NCI-H510A treated with DMSO at 0.1 percent for 48 hours (cell line): ENCODE results near the gene CLPSL1.
A peak's percentile ranks its signal among the peaks of the same experiment; 100 is the strongest.
"Not testable (repeated sequence)": the region's sequence is repeated elsewhere in the genome, so short reads cannot be mapped to it uniquely, and the experiment has no call there.

Source experiments
- DNase-seq: peaks from one replicate; lab custom pipeline; 2025; lab: John Stamatoyannopoulos, UW

The CLPSL1 gene, protein sequence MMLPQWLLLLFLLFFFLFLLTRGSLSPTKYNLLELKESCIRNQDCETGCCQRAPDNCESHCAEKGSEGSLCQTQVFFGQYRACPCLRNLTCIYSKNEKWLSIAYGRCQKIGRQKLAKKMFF

GRCh38 chr6:35780719-35781118 is at the start of gene CLPSL1:
Gene CLPSL1, plus strand, starts transcription at chr6:35781019. Its CDS starts 92 bp downstream, at chr6:35781111.
- no peak for DNase-seq

- peak; percentile 95 for DNase-seq
These were observed 49.4 kb upstream of the CLPSL1 start for GRCh38 chr6:35731414-35731735.

- peak; percentile 94 for DNase-seq
These were observed 48.9 kb upstream of the CLPSL1 start for GRCh38 chr6:35731736-35732532.

- DNase-seq: peak; percentile 17
These were observed 47.2 kb upstream of the CLPSL1 start for GRCh38 chr6:35733633-35734032.

- DNase-seq: not testable (repeated sequence)
These were observed 46.5 kb upstream of the CLPSL1 start for GRCh38 chr6:35734319-35734718.

DNA sequence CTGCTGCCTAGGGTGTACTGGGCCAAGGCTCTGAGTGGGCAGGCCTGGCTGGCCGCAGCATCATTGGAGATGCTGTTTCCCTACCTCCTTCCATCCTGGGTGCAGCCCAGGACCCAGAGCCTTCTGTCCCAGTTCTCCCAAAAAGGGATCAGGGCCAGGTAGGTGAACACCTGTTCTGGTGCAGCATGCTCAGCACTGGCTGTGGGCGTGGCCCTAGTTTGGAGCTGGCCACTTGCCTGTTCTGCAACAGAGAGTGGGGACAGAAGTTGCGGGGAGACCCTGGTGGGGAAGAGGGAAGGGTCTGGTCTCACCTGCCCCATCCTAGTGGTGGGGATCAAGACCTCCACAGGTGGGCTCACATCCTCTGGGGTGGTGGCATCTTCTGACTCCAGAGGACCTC is 45.4 kb upstream of the CLPSL1 start:
- DNase-seq: no peak

GRCh38 chr6:35736253-35736894 is 44.4 kb upstream of the CLPSL1 start:
- peak; percentile 76 for DNase-seq

- no peak for DNase-seq
These were observed 43.8 kb upstream of the CLPSL1 start, which contains the start of gene ARMC12 for GRCh38 chr6:35736982-35737412. Gene ARMC12, plus strand, starts transcription at chr6:35737032. Its CDS starts 77 bp downstream, at chr6:35737109.

DNA sequence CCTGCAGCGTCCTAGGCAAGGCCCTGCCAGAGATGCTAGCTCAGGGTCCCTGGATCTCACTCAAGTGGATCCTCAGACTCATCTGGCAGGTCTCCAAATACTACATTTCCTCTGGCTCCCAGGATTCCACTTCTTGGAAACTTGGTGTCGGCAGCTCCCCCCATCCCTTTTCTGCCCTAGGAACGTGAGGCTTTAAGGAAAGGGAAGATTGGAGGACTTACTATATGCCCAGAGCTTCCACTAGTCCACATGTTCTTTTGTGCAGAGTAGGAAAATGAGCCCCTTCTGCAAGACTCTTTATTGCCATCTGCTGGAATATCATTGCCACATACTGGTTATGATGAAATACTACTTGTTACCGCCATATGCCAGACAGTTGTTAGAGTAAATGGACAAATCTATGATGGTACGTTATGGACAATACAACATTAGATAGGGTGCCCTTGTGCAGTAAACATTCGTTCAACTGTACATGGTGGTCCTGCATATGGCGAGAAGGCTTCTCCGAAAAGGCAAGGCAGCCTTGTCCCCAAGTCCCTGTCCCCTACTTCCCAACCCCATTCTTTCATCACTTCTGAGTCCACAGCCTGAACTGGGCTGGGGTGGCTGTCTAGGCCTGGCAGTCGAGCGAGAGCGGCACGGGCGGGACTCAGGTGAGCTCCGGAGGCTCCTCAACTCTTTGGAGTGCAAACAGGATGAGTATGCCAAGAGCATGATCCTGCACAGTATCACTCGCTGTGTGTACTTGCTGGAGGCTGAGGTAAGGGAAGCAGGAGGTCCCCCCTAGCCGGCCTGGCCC is 43.2 kb upstream of the CLPSL1 start:
- peak; percentile 97 for DNase-seq

- no peak for DNase-seq
These were observed 40.9 kb upstream of the CLPSL1 start for GRCh38 chr6:35739645-35740524.

DNA sequence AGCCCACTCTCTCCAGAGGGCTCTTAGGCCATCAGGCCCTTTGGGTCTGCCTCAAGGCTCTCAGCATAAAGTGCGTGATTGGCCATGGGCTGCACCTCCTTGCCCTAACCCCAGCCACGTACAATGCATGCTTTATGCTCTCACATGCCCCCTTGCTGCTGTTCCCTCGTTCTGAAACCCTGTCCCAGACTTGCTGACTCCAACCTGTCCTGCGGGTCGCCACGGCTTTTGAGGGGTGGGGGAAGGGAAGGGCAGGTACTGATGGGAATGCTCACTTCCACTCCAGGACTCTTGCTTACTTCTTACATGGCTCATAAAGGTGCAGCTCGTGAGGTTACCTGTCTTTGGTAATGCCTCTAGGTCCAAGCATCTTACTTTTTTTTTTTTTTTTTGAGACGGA is 38.0 kb upstream of the CLPSL1 start:
- DNase-seq: no peak

- no peak for DNase-seq
These were observed 35.3 kb upstream of the CLPSL1 start for GRCh38 chr6:35745509-35745908.

DNA sequence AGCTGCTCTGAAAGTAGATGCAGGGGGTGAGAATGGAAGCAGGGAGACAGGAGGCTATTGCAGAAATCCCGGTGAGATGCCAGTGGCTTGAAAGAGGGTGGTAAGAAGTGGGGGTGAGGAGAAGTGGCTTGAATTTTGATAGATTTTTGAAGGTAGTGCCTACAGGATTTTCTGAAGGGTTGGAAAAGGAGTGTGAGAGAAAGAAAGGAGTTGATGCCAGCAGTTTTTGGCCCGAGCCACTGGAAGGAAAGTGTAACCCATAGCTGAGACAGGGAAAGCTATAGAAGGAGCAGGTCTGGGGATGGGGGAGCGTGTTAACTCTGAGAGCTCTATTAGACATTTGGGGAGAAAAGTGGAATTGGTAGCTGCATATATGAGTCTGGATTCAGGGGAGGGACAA is 34.3 kb upstream of the CLPSL1 start:
- DNase-seq: no peak

DNA sequence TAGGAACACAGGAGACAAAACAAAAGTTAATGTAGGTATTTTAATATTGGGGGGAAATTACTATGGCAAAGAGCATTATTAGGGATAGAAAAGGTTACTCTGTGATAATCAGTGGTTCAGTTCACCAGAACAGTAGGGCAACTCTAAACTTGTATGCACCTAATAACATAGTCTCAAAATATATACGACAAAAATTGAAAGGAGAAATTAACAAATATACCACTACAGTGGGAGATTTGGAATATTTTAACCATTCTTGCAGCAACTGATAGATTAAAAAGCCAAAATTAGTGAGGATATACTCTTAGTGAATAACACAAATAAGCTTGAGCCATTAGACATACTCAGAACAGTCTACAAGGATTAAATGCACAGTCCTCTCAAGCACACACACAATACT is 32.9 kb upstream of the CLPSL1 start:
- DNase-seq: no peak

DNA sequence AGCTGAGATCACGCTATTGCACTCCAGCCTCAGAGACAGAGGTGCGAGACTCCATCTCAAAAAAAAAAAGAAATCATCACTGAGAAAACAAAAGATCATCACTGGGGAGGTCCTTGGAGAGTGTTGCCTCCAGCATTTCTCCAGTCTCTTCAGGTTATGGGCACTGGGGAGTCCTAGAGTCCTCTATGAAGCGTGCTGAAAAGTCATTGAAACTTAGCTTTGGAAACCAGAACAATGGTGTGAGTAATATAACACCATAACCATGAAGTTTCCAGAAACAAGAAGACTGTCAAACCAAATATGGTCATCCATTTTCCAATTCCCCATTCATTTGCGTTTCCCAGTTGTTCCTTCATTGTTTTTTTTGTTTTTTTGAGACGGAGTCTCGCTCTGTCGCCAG is 30.3 kb upstream of the CLPSL1 start:
- no peak for DNase-seq

DNA sequence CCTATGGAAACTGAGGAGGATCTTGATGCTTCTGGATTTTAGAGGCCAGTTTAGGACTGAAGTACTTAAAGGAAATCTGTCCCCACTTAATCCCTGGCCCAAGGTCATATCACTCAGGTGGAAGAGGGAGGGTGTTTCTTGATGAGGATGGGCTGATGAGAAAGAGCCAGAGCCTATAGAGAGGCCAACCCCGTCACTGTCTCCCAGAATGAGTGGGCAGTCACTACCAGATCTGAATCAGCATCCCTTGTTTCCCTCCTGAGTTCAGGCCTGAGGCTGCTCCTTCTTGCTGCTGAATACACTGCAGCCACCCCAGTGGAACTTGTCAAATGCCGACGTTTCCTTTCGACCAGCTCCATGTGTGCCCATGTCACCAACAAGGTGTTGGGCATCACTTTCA is 29.2 kb upstream of the CLPSL1 start:
- no peak for DNase-seq

DNA sequence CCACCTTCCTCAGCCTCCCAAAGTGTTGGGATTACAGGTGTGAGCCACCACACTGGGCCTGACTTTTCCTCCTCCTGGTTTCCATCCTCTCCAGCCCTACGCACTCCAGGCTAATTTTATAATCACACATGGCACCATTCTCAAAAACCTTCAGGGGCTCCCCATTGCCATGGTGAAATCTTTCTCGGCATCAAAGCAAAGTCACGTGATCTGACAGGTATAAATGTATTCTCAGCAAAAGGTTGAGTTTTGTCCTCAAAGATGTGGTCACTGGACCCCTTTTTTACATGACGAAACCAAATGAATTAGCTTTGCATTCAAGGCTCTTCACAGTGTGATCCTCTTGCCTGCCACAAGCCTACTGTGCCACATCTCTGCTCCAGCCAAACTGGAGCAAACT is 28.5 kb upstream of the CLPSL1 start:
- no peak for DNase-seq

DNA sequence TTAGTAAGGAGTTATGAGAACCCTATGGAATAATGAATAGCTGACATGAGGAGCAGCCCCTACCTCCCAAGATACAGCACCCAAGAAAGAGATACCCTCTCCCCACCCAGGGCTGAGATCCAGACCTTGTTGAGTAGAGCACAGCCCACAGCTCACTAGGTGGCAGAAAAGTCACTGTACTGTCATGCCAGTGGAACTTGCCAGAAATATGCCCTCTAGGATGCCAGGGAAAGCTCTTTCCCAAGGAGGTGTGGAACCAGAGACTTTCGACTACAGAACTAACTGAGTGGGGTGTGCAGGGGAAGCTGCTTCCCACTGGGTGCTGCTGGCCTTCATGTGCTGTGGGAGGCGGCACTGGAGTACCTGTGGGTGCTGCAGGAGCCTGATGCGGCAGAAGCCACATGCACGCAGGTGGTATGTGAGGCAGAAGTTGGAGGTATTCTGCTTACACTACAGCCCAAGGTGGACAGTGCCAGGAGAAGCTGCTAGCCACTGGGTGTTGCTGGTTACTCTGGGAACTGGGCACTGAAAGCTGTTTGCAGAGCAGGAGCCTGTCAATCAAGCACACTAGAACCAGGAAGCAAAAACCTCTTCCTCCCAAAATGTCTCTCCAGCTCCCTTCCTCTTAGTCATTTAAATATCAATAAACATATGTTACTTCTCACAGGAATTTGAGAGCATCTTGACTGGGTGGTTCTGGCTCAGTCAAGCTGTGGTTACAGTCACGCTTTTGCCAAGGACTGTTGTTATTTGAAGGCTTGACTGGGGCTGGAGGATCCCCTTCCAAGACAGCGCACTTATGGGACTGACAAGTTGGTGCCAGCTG is 26.2 kb upstream of the CLPSL1 start:
- no peak for DNase-seq

GRCh38 chr6:35755278-35755924 is 25.4 kb upstream of the CLPSL1 start:
- DNase-seq: peak; percentile 48
